Measurements from ENCODE around the gene TMEM141.
"Not testable (repeated sequence)": the region's sequence is repeated elsewhere in the genome, so short reads cannot be mapped to it uniquely, and the experiment has no call there.

Gene TMEM141

DNA sequence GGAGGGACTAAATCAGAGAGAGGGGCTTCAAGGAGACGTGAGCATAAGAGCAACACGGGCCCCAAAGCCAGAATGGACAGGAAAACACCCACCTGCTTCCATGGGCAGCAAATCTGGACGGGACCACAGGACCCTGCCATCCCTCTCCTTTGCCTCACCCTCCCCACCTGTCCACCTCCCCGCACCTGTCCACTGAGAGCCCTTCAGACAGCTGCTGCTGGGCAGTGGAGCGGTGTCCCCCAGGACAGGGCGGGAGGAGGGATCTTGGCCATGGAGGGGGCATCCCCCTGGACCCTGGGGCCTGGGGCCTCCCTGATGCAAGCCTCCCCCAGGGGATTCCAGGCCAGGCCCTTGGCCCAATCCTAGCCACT lies 7.5 kb downstream of the TMEM141 start:
- Histone ChIP-seq H3K4me1 (ENCODE audit: control insufficient read depth, insufficient read depth, low read length) (peaks cover 3% of the 10 kb centered on the region; the same call in 1 of the 2 replicates), H3K4me3 (ENCODE audit: low read depth, low read length) (no peak overlapping the region), H3K9ac (ENCODE audit: low read depth, low read length) (no peak overlapping the region), H3K27ac (ENCODE audit: low read depth, low read length) (no peak overlapping the region), H3K27me3 (ENCODE audit: control insufficient read depth, insufficient read depth, low read length) (peaks cover 21% of the 10 kb centered on the region), H3K9me3 (ENCODE audit: control insufficient read depth, insufficient read depth, low read length) (no peaks in the 10 kb centered on the region), H3K36me3 (ENCODE audit: control insufficient read depth, insufficient read depth, low read length) (peaks cover 2% of the 10 kb centered on the region; the same call in 1 of the 2 replicates)

DNA sequence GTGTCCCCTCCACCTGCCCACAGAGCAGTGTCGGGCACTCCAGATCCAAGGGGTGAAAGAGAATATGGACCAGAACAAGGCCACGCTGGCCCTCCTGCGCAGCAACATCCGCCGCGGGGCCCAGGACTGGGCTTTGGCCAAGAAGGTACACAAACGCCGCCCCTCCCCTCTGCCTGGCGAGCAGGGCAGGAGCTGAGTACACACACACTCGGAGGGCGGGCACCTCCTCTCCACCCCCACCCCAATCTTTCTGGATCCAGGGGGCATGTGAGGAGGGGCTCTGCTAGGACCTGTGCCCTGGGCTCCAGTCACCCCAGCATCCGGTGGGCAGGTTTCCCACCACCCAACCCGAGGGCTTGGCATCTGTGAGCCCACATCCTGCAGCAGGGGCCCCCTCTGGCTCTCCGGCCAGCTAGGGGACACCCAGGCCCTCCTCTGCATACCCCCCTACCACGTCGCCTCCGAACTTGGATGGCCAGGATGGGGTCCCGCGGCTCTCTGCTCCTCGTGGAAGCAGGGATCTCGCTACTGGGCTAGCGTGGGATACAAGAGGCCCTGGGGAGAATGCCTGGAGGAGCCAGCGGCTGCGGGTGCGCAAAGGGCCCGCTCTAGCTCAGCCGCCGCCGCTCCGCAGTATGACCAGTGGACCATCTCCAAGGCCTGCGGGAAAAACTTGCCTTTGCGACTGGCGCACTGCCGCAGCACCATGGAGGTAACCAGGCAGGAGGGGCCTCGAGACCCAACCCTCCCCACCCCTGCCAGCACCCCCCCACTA lies 8.1 kb downstream of the TMEM141 start:
- Histone ChIP-seq H3K4me1 (ENCODE audit: control insufficient read depth, insufficient read depth, low read length) (peaks cover 3% of the 10 kb centered on the region; the same call in 1 of the 2 replicates), H3K27me3 (ENCODE audit: control insufficient read depth, insufficient read depth, low read length) (peaks cover 21% of the 10 kb centered on the region), H3K4me3 (ENCODE audit: low read depth, low read length) (peak overlapping the region; percentile 72), H3K9ac (ENCODE audit: low read depth, low read length) (no peak overlapping the region; the same call in 1 of the 2 replicates), H3K27ac (ENCODE audit: low read depth, low read length) (peak overlapping the region; percentile 27), H3K36me3 (ENCODE audit: control insufficient read depth, insufficient read depth, low read length) (no peaks in the 10 kb centered on the region), H3K9me3 (ENCODE audit: control insufficient read depth, insufficient read depth, low read length) (no peaks in the 10 kb centered on the region)

DNA sequence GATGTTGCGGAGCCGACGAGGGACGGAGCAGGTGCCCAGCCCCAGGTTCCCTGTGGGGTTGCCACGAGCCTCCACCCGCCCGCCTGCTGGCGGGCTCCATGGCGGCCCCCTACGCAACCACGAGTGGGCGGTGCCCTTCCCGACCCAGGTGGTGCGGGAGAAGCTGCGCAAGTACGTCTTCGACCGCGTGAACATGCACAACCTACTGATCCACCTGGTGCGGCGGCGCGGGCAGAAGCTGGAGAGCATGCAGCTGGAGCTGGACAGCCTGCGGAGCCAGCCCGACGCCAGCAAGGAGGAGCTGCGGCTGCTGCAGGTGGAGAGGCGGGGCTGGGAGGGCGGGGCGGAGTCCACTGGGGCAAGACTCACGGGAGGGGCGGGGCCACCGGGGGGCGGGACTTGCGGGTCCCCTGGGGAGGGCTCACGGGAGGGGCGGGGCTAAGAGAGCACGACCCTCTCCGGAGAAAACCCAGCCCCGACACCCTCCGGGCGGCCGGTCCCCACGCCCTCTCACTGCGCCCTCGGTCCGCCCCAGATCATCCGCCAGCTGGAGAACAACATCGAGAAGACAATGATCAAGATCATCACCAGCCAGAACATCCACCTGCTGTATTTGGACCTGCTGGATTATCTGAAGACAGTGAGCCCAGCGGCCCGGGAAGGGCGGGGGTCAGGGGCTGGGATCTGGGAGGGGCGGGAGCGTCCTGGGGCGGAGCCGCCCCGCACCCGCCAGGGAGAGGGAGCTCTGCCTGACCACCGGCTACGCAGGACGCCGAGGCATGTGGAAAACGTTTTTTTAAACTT lies 8.9 kb downstream of the TMEM141 start:
- Histone ChIP-seq H3K4me1 (ENCODE audit: control insufficient read depth, insufficient read depth, low read length) (peaks cover 3% of the 10 kb centered on the region; the same call in 1 of the 2 replicates), H3K9ac (ENCODE audit: low read depth, low read length) (no peak overlapping the region; the same call in 1 of the 2 replicates), H3K4me3 (ENCODE audit: low read depth, low read length) (peak overlapping the region; percentile 84), H3K9me3 (ENCODE audit: control insufficient read depth, insufficient read depth, low read length) (no peaks in the 10 kb centered on the region), H3K27ac (ENCODE audit: low read depth, low read length) (peak overlapping the region; percentile 70), H3K36me3 (ENCODE audit: control insufficient read depth, insufficient read depth, low read length) (no peaks in the 10 kb centered on the region), H3K27me3 (ENCODE audit: control insufficient read depth, insufficient read depth, low read length) (peaks cover 21% of the 10 kb centered on the region)

DNA sequence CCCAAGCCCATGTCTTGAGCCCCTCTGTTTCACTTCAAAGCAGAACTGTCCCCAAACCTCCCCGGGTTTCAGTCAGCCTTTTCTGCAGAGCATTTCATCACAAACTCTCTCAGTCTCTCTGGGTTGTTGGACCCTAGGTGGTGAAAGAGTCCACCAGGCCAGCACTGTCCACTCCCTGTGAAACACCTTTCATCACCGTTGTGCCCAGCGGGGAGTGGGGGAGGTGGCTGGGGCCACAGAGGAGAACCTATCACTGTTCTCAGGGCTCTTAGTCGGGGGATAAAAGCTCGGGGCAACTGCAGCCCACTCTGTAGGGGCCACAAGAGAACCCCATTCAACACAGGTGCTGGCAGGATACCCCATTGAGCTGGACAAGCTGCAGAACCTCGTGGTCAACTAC lies 11.2 kb downstream of the TMEM141 start:
- Histone ChIP-seq H3K4me1 (ENCODE audit: control insufficient read depth, insufficient read depth, low read length) (0 out of 2 replicates have a peak, but pooled peaks cover 3% of the 10 kb centered on the region), H3K9ac (ENCODE audit: low read depth, low read length) (no peak overlapping the region), H3K27ac (ENCODE audit: low read depth, low read length) (no peak overlapping the region), H3K4me3 (ENCODE audit: low read depth, low read length) (no peak overlapping the region), H3K27me3 (ENCODE audit: control insufficient read depth, insufficient read depth, low read length) (peaks cover 21% of the 10 kb centered on the region), H3K9me3 (ENCODE audit: control insufficient read depth, insufficient read depth, low read length) (no peaks in the 10 kb centered on the region), H3K36me3 (ENCODE audit: control insufficient read depth, insufficient read depth, low read length) (0 out of 2 replicates have a peak, but pooled peaks cover 6% of the 10 kb centered on the region)

DNA sequence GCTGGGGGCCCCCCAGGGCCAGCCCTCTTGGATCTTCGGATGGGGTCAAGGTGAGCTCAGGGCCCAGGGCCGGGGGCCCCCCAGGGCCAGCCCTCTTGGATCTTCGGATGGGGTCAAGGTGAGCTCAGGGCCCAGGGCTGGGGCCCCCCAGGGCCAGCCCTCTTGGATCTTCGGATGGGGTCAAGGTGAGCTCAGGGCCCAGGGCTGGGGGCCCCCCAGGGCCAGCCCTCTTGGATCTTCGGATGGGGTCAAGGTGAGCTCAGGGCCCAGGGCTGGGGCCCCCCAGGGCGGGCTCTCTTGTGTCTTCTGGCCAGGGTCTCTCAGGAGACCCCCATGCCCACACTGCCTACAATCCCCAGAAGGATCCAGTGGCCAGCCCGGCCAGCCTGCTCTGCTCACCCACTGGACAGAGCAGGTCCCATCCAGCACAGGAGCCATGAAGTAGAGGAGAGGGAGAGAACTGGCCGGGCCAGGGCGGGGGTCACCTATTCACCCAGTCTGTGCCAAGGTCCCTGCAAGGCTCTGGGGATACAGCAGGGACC lies 11.9 kb downstream of the TMEM141 start:
- H3K36me3 ChIP-seq (ENCODE audit: control insufficient read depth, insufficient read depth, low read length); H3K4me3 ChIP-seq (ENCODE audit: low read depth, low read length); H3K27ac ChIP-seq (ENCODE audit: low read depth, low read length); H3K9me3 ChIP-seq (ENCODE audit: control insufficient read depth, insufficient read depth, low read length); H3K9ac ChIP-seq (ENCODE audit: low read depth, low read length); H3K4me1 ChIP-seq (ENCODE audit: control insufficient read depth, insufficient read depth, low read length): not testable (repeated sequence)
- H3K27me3 ChIP-seq (ENCODE audit: control insufficient read depth, insufficient read depth, low read length), result peaks cover 21% of the 10 kb centered on the region

DNA sequence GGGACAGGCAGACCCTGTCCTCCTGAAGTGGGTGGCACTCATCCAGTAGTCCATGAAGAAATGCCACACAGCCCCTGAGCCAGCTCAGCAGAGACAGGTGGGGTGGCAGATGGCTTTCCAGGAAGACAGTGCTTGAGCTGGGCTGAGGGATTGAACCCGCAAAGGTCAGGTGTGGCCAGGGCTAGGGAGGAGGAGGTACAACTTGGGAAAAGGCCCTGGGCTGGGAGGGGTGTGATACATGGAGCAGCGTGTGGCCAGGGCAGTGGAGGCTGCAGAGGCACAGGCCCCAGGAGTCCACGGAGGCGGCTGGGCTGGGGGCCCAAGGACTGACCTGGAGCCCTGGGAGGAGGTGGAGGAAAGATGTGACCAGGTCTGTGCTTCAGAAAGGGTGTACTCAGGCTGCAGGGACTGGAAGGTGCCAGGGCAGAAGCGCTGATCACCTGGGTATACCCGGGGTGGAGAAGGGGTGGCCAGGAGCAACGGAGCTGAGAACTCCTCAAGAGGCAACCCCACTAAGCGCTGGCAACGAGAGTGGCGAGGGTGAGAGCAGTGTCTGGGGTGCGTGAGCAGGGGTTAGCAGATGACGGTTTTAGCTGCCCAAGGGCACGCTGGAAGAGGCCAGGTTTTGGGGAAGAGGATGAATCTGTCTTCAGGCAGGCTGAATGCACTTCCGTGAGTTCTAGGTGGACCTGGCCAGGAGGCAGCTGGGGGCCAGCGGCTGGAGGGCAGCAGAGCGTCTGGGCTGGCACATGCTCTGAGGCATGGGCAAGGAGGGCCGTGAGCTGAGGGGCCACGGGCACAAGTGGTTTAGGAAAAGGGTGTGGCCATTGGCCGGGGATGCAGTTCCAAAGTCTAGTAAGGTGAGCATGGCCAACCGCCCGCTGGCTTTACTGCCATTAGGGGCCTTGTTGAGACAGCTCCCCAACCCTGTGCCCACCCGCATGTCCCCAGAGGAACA lies 12.7 kb downstream of the TMEM141 start:
- H3K9me3 ChIP-seq (ENCODE audit: control insufficient read depth, insufficient read depth, low read length), result no peaks in the 10 kb centered on the region
- peaks cover 16% of the 10 kb centered on the region for H3K27me3 ChIP-seq (ENCODE audit: control insufficient read depth, insufficient read depth, low read length)
- H3K9ac ChIP-seq (ENCODE audit: low read depth, low read length), result no peak overlapping the region
- H3K4me3 ChIP-seq (ENCODE audit: low read depth, low read length), result no peak overlapping the region
- no peak overlapping the region for H3K27ac ChIP-seq (ENCODE audit: low read depth, low read length)
- 0 out of 2 replicates have a peak, but pooled peaks cover 3% of the 10 kb centered on the region for H3K4me1 ChIP-seq (ENCODE audit: control insufficient read depth, insufficient read depth, low read length)
- 0 out of 2 replicates have a peak, but pooled peaks cover 6% of the 10 kb centered on the region for H3K36me3 ChIP-seq (ENCODE audit: control insufficient read depth, insufficient read depth, low read length)

DNA sequence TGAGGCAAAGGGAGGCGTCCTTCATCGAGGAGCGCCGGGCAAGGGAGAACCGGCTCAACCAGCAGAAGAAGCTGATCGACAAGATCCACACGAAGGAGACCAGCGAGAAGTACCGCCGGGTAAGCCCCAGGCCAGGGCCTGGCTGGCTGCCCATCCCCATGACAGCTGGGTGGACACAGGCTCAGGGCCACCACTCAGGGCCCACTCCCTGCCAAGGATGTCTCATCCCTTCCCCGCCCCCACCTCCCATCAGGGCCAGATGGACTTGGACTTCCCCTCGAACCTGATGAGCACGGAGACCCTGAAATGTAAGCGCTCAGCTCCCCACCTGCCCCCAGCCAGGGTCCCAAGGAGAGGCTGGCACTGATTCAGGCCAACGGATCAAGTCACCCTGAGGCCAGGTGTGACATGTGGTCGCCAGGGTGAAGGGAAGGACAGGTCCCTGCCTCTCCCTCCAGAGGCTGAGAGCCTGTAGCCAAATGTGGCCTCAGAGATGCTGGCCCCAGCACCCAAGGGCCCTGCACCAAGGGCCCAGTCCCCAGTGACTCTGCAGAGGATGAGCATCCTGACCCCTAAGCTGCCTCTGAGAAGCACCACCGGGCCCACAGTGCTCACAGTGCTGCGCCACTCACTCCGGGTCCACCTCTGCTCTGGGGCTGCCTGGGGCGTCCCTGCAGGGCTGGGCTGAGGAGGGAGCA lies 13.5 kb downstream of the TMEM141 start:
- Histone ChIP-seq H3K4me1 (ENCODE audit: control insufficient read depth, insufficient read depth, low read length) (peaks cover 6% of the 10 kb centered on the region; the same call in 1 of the 2 replicates), H3K9me3 (ENCODE audit: control insufficient read depth, insufficient read depth, low read length) (no peaks in the 10 kb centered on the region), H3K27ac (ENCODE audit: low read depth, low read length) (no peak overlapping the region), H3K27me3 (ENCODE audit: control insufficient read depth, insufficient read depth, low read length) (peaks cover 8% of the 10 kb centered on the region), H3K36me3 (ENCODE audit: control insufficient read depth, insufficient read depth, low read length) (peaks cover 8% of the 10 kb centered on the region), H3K4me3 (ENCODE audit: low read depth, low read length) (no peak overlapping the region), H3K9ac (ENCODE audit: low read depth, low read length) (no peak overlapping the region)

DNA sequence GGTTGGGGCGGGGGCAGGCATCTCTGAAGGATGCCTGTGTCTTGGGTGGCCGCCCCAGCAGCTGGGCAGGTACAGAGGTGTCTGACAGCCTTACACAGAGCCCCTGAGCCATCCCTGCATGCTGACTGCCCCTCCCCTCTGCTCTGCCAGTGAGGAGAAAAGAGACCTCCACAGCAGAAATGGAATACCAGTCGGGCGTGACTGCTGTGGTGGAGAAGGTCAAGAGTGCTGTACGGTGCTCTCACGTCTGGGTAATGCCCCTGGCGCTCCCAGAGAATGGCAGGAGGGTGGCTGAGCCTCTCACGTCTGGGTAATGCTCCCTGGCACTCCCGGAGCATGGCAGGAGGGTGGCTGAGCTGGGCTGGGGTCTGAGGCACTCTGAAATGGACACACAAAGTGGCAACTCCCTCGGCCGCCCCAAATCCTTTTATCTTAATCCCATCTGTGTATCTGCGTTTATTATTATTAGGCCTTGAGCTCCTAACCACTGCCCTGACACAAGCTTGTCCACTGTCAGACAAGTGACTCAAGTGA lies 14.1 kb downstream of the TMEM141 start:
- Histone ChIP-seq H3K4me1 (ENCODE audit: control insufficient read depth, insufficient read depth, low read length) (peaks cover 12% of the 10 kb centered on the region; the same call in 1 of the 2 replicates), H3K4me3 (ENCODE audit: low read depth, low read length) (no peak overlapping the region), H3K9me3 (ENCODE audit: control insufficient read depth, insufficient read depth, low read length) (no peaks in the 10 kb centered on the region), H3K36me3 (ENCODE audit: control insufficient read depth, insufficient read depth, low read length) (peaks cover 14% of the 10 kb centered on the region), H3K27ac (ENCODE audit: low read depth, low read length) (no peak overlapping the region), H3K9ac (ENCODE audit: low read depth, low read length) (no peak overlapping the region), H3K27me3 (ENCODE audit: control insufficient read depth, insufficient read depth, low read length) (peaks cover 6% of the 10 kb centered on the region; the same call in 1 of the 2 replicates)

DNA sequence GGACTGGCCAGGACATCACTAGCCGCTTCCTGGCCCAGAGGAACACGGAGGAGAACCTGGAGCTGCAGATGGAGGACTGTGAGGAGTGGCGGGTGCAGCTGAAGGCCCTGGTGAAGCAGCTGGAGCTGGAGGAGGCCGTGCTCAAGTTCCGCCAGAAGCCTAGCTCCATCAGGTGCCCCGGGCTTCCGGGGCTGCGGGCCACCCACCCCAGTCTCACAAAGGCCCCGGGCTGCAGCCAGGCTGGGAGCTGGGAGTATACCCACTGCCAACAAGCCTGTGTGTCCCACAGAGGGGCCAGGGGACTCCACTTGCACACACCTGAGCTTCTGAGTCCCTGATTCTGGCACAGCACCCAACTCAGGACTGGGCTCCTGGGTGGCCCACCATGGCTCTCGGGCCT lies 14.9 kb downstream of the TMEM141 start:
- Histone ChIP-seq H3K4me1 (ENCODE audit: control insufficient read depth, insufficient read depth, low read length) (peaks cover 12% of the 10 kb centered on the region; the same call in 1 of the 2 replicates), H3K27ac (ENCODE audit: low read depth, low read length) (no peak overlapping the region), H3K9me3 (ENCODE audit: control insufficient read depth, insufficient read depth, low read length) (no peaks in the 10 kb centered on the region), H3K27me3 (ENCODE audit: control insufficient read depth, insufficient read depth, low read length) (peaks cover 6% of the 10 kb centered on the region; the same call in 1 of the 2 replicates), H3K4me3 (ENCODE audit: low read depth, low read length) (no peak overlapping the region), H3K9ac (ENCODE audit: low read depth, low read length) (no peak overlapping the region), H3K36me3 (ENCODE audit: control insufficient read depth, insufficient read depth, low read length) (peaks cover 17% of the 10 kb centered on the region)

Measured in HUES48 (cell line).